Panc1 (cell line): ENCODE data around the gene PARD6G. TPM values are rescaled to one million over a fixed set of nuclear protein-coding genes. Genes with fewer than 3 reads are reported as not detected.
"Not testable (repeated sequence)": the region's sequence is repeated elsewhere in the genome, so short reads cannot be mapped to it uniquely, and the experiment has no call there.

Source experiments
- ATAC-seq: fragments of 200-7000 bp; cut with Tn5 transposase; 2 replicates; pipeline ENCODE4 v1.9.1; 2020; ENCODE audit warnings: mild to moderate bottlenecking, moderate library complexity
- Bru-seq: library from RNA; stranded (reverse); fragments of 400-500 nt; gene quantifications from one replicate; lab custom pipeline; 2021; lab: Mats Ljungman, UMichigan
- BruChase-seq, 2 experiments: library from RNA; stranded (reverse); fragments of 400-500 nt; gene quantifications; one replicate each; lab custom pipeline; 2021; lab: Mats Ljungman, UMichigan
- BruUV-seq: library from RNA; stranded (reverse); fragments of 400-500 nt; replicated peaks from 2 replicates; lab custom pipeline; 2021; lab: Mats Ljungman, UMichigan
- CTCF ChIA-PET: fragments of 300-600 bp; sonication (Branson Sonifier 250); formaldehyde crosslinking; loops from one replicate; lab custom pipeline; 2022; ENCODE audit warnings: antibody characterized with exemption; lab: Charles Lee
- POLR2A ChIA-PET: fragments of 300-600 bp; sonication (Branson Sonifier 250); formaldehyde crosslinking; loops from one replicate; lab custom pipeline; 2022; ENCODE audit warnings: antibody characterized with exemption; lab: Charles Lee
- DNase-seq: peaks from one replicate; pipeline ENCODE4 v3.0.0-alpha.2; 2010; ENCODE audit warnings: low read depth, low spot score
- H3K27ac ChIP-seq: 2 replicates; pipeline ENCODE4 v1.5.1; 2011; ENCODE audit warnings: mild to moderate bottlenecking, low read length, inconsistent platforms
- H3K27me3 ChIP-seq: fragments of 200-500 bp; sonication (Bioruptor generic); 2 replicates; pipeline ENCODE4 v1.6.0; 2014; ENCODE audit warnings: low read length, inconsistent platforms; ENCODE audit not compliant: control insufficient read depth, insufficient read depth
- H3K36me3 ChIP-seq: fragments of 200-500 bp; sonication (Bioruptor generic); 2 replicates; pipeline ENCODE4 v1.5.1; 2014; ENCODE audit warnings: inconsistent platforms, mild to moderate bottlenecking, low read length, moderate library complexity; ENCODE audit not compliant: control insufficient read depth, insufficient read depth
- H3K4me1 ChIP-seq: 2 replicates; pipeline ENCODE4 v1.5.1; 2011; ENCODE audit warnings: inconsistent platforms, mild to moderate bottlenecking, low read length, moderate library complexity; ENCODE audit not compliant: control insufficient read depth, insufficient read depth
- H3K4me3 ChIP-seq, 2 experiments: 2 replicates each; pipeline ENCODE4 v1.5.1; 2011 to 2012; ENCODE audit warnings: low read depth in 2 of 2, low read length in 2 of 2, mild to moderate bottlenecking in 2 of 2, inconsistent platforms in 1 of 2, moderate library complexity in 1 of 2
- H3K9me3 ChIP-seq: fragments of 200-500 bp; sonication (Bioruptor generic); 2 replicates; pipeline ENCODE4 v1.5.1; 2014; ENCODE audit warnings: low read depth, mild to moderate bottlenecking, inconsistent platforms, low read length, moderate library complexity; ENCODE audit not compliant: control insufficient read depth, insufficient read depth
- POLR2AphosphoS5 ChIP-seq: IDR thresholded peaks from 2 replicates; pipeline ENCODE4 v1.6.1; 2012; ENCODE audit warnings: mild to moderate bottlenecking, low read depth, low read length, moderate library complexity
- SIN3A ChIP-seq: IDR thresholded peaks from 2 replicates; pipeline ENCODE4 v1.6.1; 2012; ENCODE audit warnings: low read depth, mild to moderate bottlenecking, low read length, moderate library complexity, borderline replicate concordance; ENCODE audit not compliant: insufficient read depth
- TCF7L2 ChIP-seq: IDR thresholded peaks from 2 replicates; pipeline ENCODE4 v1.6.1; 2011; ENCODE audit warnings: mild to moderate bottlenecking, low read depth, low read length, inconsistent platforms
- in situ Hi-C: cut with HindIII; loops from 2 replicates; pipeline ENCODE4 v1.10.0; 2016; ENCODE audit warnings: low sequenced_read_pairs, low pct_unique_long_range_greater_than_20kb
- intact Hi-C: fragments of 100-400 bp; cut with micrococcal nuclease; formaldehyde crosslinking; loops from one replicate; pipeline ENCODE4 v1.10.0; 2022; ENCODE audit not compliant: unreplicated experiment
- long read RNA-seq: library from polyadenylated mRNA; unstranded; transcript quantifications from one replicate; pipeline ENCODE4 v2.0.0, GENCODE V29; 2021; ENCODE audit not compliant: unreplicated experiment
- polyA plus RNA-seq: library from polyadenylated mRNA; unstranded; fragments of >200 nt; gene quantifications from one replicate; pipeline ENCODE4 v1.2.1, GENCODE V29; 2012; ENCODE audit warnings: missing spikeins; ENCODE audit not compliant: insufficient read length
- total RNA-seq: library from RNA; stranded (reverse); gene quantifications from one replicate; pipeline ENCODE4 v1.2.1, GENCODE V29; 2021; ENCODE audit not compliant: unreplicated experiment
- TF ChIP-seq, protein P1 (sequence below): fragments of 450-650 bp; IDR thresholded peaks from 2 replicates; pipeline ENCODE4 v1.5.1; 2017; ENCODE audit warnings: mild to moderate bottlenecking
- TF ChIP-seq, protein P2 (sequence below), 2 experiments: IDR thresholded peaks; 2 replicates each; pipeline ENCODE4 v1.6.1; 2011 to 2012; ENCODE audit warnings: low read depth in 2 of 2, control low read depth in 1 of 2, low read length in 1 of 2, mild to moderate bottlenecking in 1 of 2, moderate library complexity in 1 of 2; ENCODE audit not compliant: insufficient read depth in 1 of 2

PARD6G gene
- total RNA-seq (5.2 TPM), Bru-seq, nascent RNA (percentile 40 among the genes with signal in this experiment), BruChase-seq, experiment 1, labeled RNA remaining after a 2-hour chase (percentile 40 among the genes with signal in this experiment), BruChase-seq, experiment 2, labeled RNA remaining after a 6-hour chase (percentile 41 among the genes with signal in this experiment)
- 5.6 TPM for polyA plus RNA-seq
- long read RNA-seq, partial matches to known transcripts: 1 of 6 reads
- long read RNA-seq, other reads (novel, unspliced or antisense): 5 of 6 reads

GRCh38 chr18:80247393-80247841, at the start of gene PARD6G:
TSS of gene PARD6G (minus strand) at chr18:80247514. CDS start at chr18:80247348, 166 bp downstream.
- DNase-seq (no peak), ATAC-seq (peak; percentile 89)
- in situ Hi-C loops: no loop called here
- Histone ChIP-seq H3K27ac (no peak within 1 kb of the TSS), H3K36me3 (no peaks in the 10 kb centered on the region), H3K9me3 (no peaks in the 10 kb centered on the region), H3K4me3 (peak within 1 kb of the TSS; percentile 58 to 60), H3K4me1 (peaks cover 13% of the 10 kb centered on the region; the same call in 1 of the 2 replicates), H3K27me3 (no peaks in the 10 kb centered on the region; the same call in 1 of the 2 replicates)
- no TSS peak for BruUV-seq
- ChIA-PET CTCF (interaction anchor here (0.6 to 1.8 kb wide), 4 partner anchors 47 to 135 kb away, joined by 3 to 9 read pairs (median 5); no protein-coding TSS in a partner anchor), POLR2A (no interaction called here)
- TF ChIP-seq POLR2AphosphoS5 (no peak), TCF7L2 (no peak), SIN3A (no peak)
- TF ChIP-seq, protein P1, sequence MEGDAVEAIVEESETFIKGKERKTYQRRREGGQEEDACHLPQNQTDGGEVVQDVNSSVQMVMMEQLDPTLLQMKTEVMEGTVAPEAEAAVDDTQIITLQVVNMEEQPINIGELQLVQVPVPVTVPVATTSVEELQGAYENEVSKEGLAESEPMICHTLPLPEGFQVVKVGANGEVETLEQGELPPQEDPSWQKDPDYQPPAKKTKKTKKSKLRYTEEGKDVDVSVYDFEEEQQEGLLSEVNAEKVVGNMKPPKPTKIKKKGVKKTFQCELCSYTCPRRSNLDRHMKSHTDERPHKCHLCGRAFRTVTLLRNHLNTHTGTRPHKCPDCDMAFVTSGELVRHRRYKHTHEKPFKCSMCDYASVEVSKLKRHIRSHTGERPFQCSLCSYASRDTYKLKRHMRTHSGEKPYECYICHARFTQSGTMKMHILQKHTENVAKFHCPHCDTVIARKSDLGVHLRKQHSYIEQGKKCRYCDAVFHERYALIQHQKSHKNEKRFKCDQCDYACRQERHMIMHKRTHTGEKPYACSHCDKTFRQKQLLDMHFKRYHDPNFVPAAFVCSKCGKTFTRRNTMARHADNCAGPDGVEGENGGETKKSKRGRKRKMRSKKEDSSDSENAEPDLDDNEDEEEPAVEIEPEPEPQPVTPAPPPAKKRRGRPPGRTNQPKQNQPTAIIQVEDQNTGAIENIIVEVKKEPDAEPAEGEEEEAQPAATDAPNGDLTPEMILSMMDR: no peak
- TF ChIP-seq, protein P2, sequence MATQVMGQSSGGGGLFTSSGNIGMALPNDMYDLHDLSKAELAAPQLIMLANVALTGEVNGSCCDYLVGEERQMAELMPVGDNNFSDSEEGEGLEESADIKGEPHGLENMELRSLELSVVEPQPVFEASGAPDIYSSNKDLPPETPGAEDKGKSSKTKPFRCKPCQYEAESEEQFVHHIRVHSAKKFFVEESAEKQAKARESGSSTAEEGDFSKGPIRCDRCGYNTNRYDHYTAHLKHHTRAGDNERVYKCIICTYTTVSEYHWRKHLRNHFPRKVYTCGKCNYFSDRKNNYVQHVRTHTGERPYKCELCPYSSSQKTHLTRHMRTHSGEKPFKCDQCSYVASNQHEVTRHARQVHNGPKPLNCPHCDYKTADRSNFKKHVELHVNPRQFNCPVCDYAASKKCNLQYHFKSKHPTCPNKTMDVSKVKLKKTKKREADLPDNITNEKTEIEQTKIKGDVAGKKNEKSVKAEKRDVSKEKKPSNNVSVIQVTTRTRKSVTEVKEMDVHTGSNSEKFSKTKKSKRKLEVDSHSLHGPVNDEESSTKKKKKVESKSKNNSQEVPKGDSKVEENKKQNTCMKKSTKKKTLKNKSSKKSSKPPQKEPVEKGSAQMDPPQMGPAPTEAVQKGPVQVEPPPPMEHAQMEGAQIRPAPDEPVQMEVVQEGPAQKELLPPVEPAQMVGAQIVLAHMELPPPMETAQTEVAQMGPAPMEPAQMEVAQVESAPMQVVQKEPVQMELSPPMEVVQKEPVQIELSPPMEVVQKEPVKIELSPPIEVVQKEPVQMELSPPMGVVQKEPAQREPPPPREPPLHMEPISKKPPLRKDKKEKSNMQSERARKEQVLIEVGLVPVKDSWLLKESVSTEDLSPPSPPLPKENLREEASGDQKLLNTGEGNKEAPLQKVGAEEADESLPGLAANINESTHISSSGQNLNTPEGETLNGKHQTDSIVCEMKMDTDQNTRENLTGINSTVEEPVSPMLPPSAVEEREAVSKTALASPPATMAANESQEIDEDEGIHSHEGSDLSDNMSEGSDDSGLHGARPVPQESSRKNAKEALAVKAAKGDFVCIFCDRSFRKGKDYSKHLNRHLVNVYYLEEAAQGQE (IDR thresholded peaks at IDR 0.05; ENCODE audit: insufficient read depth in 1 of 2, low read depth in 2 of 2, low read length in 1 of 2): no peak
- intact Hi-C loops: loop anchor here (2.0 kb wide), 1 partner anchor 47 kb away; no protein-coding TSS in a partner anchor

DNA sequence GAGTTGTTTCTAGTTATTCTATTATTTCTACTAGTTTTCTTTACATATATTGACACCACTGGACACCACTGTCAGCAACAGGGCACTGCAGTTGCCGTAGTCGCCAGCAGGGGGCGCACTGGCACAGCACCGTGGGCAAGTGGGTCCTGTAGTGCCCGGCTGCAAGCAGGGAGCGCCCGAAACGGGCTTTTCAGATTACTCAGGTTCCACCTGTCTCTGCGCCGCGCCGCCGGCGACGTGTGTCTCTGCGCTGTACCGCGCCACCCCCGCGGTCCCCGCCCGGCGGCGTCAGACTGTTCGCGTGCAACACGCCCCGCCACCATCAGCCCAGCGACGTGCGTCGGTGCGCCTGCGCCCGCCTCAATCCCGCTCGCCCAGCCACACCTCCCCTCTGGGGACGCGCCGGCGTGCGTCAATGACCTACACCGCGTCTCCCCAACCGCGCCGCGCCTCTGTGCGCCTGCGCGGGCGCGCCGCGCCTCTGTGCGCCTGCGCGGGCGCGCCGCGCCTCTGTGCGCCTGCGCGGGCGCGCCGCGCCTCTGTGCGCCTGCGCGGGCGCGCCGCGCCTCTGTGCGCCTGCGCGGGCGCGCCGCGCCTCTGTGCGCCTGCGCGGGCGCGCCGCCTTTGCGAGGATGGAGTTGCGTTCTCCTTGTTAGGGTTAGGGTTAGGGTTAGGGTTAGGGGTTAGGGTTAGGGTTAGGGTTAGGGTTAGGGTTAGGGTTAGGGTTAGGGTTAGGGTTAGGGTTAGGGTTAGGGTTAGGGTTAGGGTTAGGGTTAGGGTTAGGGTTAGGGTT, 15.1 kb upstream of the PARD6G start:
- ATAC-seq: peak; percentile 75
- intact Hi-C loops, in situ Hi-C loops, H3K27ac ChIP-seq, H3K4me3 ChIP-seq, POLR2A ChIA-PET, H3K27me3 ChIP-seq, H3K9me3 ChIP-seq, H3K36me3 ChIP-seq, DNase-seq, BruUV-seq, CTCF ChIA-PET, H3K4me1 ChIP-seq: not testable (repeated sequence)
- TF ChIP-seq, protein P1: peak; percentile 84
